Measurements from ENCODE around the gene UBE2H.

DNA sequence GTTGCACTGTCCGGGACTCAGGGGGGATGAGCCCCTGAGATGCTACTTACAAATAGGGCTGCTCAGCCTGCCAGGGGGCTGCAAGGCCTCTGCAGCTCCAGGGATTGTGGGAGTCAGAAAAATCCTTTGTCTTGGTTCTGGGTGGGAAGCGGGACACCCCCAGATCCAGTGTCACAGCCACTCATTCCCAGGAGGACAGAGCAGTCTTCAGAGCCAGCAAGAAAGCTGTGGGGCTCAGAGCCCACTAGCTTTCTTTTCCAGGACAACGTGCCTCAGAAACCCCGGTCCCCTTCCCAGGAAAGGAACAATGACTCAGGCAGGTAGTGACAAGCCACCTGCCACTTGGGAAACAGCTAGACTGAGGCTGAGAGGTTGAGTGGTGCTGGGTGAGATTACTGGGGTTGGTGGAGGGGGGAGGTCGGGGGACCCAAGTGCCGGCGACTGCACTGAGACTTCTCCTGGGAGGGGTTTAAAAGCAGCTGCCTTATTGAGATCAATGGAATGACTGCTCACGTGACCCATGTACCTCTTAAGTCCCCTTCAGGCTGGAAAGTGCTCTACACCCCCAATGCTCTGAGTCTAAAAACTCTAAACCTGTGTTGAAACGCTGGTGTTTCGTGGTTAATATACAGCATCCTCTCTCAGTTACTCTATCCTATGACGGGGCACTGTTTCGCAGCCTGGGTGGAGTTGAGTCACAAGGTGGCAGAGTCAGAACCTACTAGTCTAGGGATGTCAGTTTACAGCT is 123.6 kb downstream of the UBE2H start:
- TF ChIP-seq, protein P1, sequence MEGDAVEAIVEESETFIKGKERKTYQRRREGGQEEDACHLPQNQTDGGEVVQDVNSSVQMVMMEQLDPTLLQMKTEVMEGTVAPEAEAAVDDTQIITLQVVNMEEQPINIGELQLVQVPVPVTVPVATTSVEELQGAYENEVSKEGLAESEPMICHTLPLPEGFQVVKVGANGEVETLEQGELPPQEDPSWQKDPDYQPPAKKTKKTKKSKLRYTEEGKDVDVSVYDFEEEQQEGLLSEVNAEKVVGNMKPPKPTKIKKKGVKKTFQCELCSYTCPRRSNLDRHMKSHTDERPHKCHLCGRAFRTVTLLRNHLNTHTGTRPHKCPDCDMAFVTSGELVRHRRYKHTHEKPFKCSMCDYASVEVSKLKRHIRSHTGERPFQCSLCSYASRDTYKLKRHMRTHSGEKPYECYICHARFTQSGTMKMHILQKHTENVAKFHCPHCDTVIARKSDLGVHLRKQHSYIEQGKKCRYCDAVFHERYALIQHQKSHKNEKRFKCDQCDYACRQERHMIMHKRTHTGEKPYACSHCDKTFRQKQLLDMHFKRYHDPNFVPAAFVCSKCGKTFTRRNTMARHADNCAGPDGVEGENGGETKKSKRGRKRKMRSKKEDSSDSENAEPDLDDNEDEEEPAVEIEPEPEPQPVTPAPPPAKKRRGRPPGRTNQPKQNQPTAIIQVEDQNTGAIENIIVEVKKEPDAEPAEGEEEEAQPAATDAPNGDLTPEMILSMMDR (IDR thresholded peaks at IDR 0.05): no peak
- TF ChIP-seq POLR2AphosphoS5 (IDR thresholded peaks at IDR 0.05): no peak
